Gastroesophageal sphincter (tissue), 3 donors: ENCODE results near the gene NOS1AP.

Source experiments
- POLR2A ChIP-seq, 2 donors: fragments of 450-650 bp; IDR thresholded peaks; one replicate each; pipeline ENCODE4 v1.6.1; 2017; ENCODE audit warnings: antibody characterized with exemption in 2 of 2, mild to moderate bottlenecking in 2 of 2, moderate library complexity in 1 of 2
- POLR2AphosphoS5 ChIP-seq: sonication (generic); formaldehyde crosslinking; IDR thresholded peaks from one replicate; pipeline ENCODE4 v1.6.1; 2017; ENCODE audit warnings: antibody characterized with exemption
- TF ChIP-seq, protein P1 (sequence below), 4 experiments: fragments of 200-600 bp in 2 of 4; fragments of 450-650 bp in 2 of 4; sonication (generic) in 1 of 4; IDR thresholded peaks; one replicate each; pipeline ENCODE4 v1.5.1; 2017 to 2019; ENCODE audit warnings: antibody characterized with exemption in 4 of 4, mild to moderate bottlenecking in 2 of 4, moderate library complexity in 2 of 4

GRCh38 chr1:162404550-162405160 lies 335.2 kb downstream of the NOS1AP start:
- TF ChIP-seq POLR2A (IDR thresholded peaks at IDR 0.05) (no peak), POLR2AphosphoS5 (no peak)
- TF ChIP-seq, protein P1, sequence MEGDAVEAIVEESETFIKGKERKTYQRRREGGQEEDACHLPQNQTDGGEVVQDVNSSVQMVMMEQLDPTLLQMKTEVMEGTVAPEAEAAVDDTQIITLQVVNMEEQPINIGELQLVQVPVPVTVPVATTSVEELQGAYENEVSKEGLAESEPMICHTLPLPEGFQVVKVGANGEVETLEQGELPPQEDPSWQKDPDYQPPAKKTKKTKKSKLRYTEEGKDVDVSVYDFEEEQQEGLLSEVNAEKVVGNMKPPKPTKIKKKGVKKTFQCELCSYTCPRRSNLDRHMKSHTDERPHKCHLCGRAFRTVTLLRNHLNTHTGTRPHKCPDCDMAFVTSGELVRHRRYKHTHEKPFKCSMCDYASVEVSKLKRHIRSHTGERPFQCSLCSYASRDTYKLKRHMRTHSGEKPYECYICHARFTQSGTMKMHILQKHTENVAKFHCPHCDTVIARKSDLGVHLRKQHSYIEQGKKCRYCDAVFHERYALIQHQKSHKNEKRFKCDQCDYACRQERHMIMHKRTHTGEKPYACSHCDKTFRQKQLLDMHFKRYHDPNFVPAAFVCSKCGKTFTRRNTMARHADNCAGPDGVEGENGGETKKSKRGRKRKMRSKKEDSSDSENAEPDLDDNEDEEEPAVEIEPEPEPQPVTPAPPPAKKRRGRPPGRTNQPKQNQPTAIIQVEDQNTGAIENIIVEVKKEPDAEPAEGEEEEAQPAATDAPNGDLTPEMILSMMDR (IDR thresholded peaks at IDR 0.05) = no peak
